DOHH2 (cell line): ENCODE results near the gene NOTCH1.

Experiments
- H3F3A ChIP-seq: fragments of 200-600 bp; sonication (generic), shearing (Covaris generic); 2 replicates; pipeline ENCODE4 v1.6.0; 2016; ENCODE audit warnings: antibody characterized with exemption, mild to moderate bottlenecking; ENCODE audit not compliant: control insufficient read depth, insufficient read depth
- H3K27ac ChIP-seq: fragments of 200-600 bp; sonication (generic); 2 replicates; pipeline ENCODE4 v1.5.1; 2014; ENCODE audit warnings: low read depth, mild to moderate bottlenecking, low read length, moderate library complexity
- H3K27me3 ChIP-seq: fragments of 200-600 bp; sonication (generic); 2 replicates; pipeline ENCODE4 v1.6.1; 2014; ENCODE audit warnings: mild to moderate bottlenecking, low read length, mixed read lengths; ENCODE audit not compliant: control insufficient read depth
- H3K36me3 ChIP-seq: fragments of 200-600 bp; sonication (generic); 2 replicates; pipeline ENCODE4 v1.6.1; 2014; ENCODE audit warnings: mild to moderate bottlenecking, low read length, moderate library complexity, mixed read lengths; ENCODE audit not compliant: control insufficient read depth
- H3K4me1 ChIP-seq: fragments of 200-600 bp; sonication (generic); 2 replicates; pipeline ENCODE4 v1.6.1; 2014; ENCODE audit warnings: mild to moderate bottlenecking, low read length, mixed read lengths; ENCODE audit not compliant: control insufficient read depth
- H3K4me2 ChIP-seq: fragments of 200-600 bp; sonication (generic); 2 replicates; pipeline ENCODE4 v1.6.0; 2014; ENCODE audit warnings: mild to moderate bottlenecking, low read length, moderate library complexity
- H3K4me3 ChIP-seq: fragments of 200-600 bp; sonication (generic); 2 replicates; pipeline ENCODE4 v1.5.1; 2014; ENCODE audit warnings: mild to moderate bottlenecking, low read length, mixed read lengths
- H3K79me2 ChIP-seq: fragments of 200-600 bp; sonication (generic); 2 replicates; pipeline ENCODE4 v1.6.1; 2014; ENCODE audit warnings: mild to moderate bottlenecking, low read length, mixed read lengths; ENCODE audit not compliant: control insufficient read depth
- H3K9me2 ChIP-seq: fragments of 200-600 bp; sonication (generic); replicated peaks from 2 replicates; pipeline ENCODE4 v1.6.1; 2014; ENCODE audit warnings: mild to moderate bottlenecking, low read length, mixed read lengths; ENCODE audit not compliant: control insufficient read depth
- H3K9me3 ChIP-seq: fragments of 200-600 bp; sonication (generic); 2 replicates; pipeline ENCODE4 v1.6.1; 2014; ENCODE audit warnings: antibody characterized with exemption, low read length, mixed read lengths; ENCODE audit not compliant: control insufficient read depth, insufficient read depth
- H4K20me1 ChIP-seq: fragments of 200-600 bp; sonication (generic); 2 replicates; pipeline ENCODE4 v1.6.0; 2014; ENCODE audit warnings: low read depth, mild to moderate bottlenecking, antibody characterized with exemption, low read length, moderate library complexity; ENCODE audit not compliant: control insufficient read depth, insufficient read depth
- CTCF ChIP-seq: fragments of 200-600 bp; sonication (generic); IDR thresholded peaks from one replicate; pipeline ENCODE4 v1.5.1; 2014; ENCODE audit warnings: antibody characterized with exemption, mild to moderate bottlenecking, low read depth, low read length; ENCODE audit not compliant: poor library complexity, severe bottlenecking
- EZH2phosphoT487 ChIP-seq: fragments of 200-600 bp; sonication (generic); IDR thresholded peaks from 2 replicates; pipeline ENCODE4 v1.6.1; 2017; ENCODE audit warnings: borderline replicate concordance, mild to moderate bottlenecking, antibody characterized with exemption, low read length, moderate library complexity, mixed read lengths

Gene NOTCH1

DNA sequence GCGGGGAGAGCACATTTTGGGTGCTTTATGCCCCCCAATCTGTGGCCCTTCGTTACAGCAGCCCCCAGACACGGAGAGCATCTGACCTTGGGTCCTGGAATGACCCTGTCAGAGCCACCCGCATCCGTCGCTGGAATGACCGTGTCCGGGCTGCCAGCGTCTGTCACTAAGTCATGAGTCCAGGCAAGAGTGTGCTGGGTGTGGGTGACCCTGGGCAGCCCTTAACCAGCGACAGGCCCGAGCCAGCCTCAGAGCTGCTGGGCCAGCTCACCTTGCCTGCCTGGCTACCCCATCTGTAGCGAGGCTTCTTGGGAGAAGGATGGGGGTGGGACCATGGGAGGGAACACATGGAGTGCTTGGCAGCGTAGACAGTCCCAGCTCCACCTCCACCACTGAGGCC, 46.8 kb upstream of the NOTCH1 start:
- Histone ChIP-seq H3K27me3 (peaks cover 16% of the 10 kb centered on the region), H3K4me3 (no peak overlapping the region), H3K9me2 (no peaks in the 10 kb centered on the region), H3K27ac (no peak overlapping the region), H3K9me3 (no peaks in the 10 kb centered on the region), H4K20me1 (no peaks in the 10 kb centered on the region), H3K36me3 (no peaks in the 10 kb centered on the region), H3K79me2 (no peaks in the 10 kb centered on the region), H3F3A (no peaks in the 10 kb centered on the region), H3K4me1 (peaks cover 20% of the 10 kb centered on the region), H3K4me2 (no peak overlapping the region)
- TF ChIP-seq CTCF (no peak), EZH2phosphoT487 (no peak)

DNA sequence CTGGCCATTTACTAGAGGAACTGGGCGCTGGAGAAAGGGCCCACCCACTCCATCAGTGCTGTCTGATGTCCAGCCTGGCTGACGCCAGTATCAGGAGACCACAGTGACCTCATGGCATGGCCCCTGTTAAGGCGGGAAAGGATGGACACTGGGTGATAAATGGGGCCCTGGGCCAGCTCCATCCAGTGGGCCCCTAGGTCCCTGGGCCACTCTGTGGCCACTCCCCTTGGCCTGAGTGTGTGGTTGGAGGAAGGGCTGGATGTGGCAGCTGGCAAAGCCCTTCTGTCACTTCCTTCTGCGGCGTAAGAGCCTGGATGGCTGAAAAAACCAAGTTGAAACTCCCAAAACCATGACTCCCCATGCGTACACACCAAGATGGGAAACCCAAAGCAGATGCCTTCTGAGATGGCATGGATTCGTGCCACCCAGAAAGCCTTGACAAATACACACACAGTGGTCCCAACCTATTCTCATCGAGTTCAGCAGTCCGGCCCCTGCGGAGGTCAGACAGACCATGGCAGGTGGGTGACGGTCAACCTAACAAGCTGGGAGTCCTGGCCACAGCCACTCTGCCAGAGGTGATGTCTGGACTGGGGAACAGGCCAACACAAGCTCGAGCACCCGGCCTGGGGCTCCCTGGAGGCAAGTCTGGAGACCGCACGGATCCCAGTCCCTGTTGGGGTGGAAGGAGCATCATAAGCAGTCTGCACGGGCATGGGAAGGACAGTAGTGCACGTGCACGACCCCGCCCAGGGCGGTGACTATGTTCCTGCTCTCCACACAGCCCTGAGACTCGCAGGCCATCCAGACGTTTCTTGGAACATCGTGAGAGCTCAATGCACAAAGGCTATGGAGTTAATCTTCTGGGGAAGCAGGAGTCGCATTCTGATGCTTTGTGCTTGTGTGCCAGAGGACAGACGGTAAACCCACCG, 45.2 kb upstream of the NOTCH1 start:
- H3K4me1 ChIP-seq, result peaks cover 26% of the 10 kb centered on the region
- no peaks in the 10 kb centered on the region for H3K9me3 ChIP-seq
- no peaks in the 10 kb centered on the region for H4K20me1 ChIP-seq
- no peak for TF ChIP-seq EZH2phosphoT487
- no peak for TF ChIP-seq CTCF
- H3K27me3 ChIP-seq, result peaks cover 19% of the 10 kb centered on the region
- H3F3A ChIP-seq, result no peaks in the 10 kb centered on the region
- no peaks in the 10 kb centered on the region for H3K79me2 ChIP-seq
- H3K4me3 ChIP-seq, result no peak overlapping the region
- no peaks in the 10 kb centered on the region for H3K36me3 ChIP-seq
- no peak overlapping the region for H3K4me2 ChIP-seq
- no peaks in the 10 kb centered on the region for H3K9me2 ChIP-seq
- no peak overlapping the region for H3K27ac ChIP-seq

DNA sequence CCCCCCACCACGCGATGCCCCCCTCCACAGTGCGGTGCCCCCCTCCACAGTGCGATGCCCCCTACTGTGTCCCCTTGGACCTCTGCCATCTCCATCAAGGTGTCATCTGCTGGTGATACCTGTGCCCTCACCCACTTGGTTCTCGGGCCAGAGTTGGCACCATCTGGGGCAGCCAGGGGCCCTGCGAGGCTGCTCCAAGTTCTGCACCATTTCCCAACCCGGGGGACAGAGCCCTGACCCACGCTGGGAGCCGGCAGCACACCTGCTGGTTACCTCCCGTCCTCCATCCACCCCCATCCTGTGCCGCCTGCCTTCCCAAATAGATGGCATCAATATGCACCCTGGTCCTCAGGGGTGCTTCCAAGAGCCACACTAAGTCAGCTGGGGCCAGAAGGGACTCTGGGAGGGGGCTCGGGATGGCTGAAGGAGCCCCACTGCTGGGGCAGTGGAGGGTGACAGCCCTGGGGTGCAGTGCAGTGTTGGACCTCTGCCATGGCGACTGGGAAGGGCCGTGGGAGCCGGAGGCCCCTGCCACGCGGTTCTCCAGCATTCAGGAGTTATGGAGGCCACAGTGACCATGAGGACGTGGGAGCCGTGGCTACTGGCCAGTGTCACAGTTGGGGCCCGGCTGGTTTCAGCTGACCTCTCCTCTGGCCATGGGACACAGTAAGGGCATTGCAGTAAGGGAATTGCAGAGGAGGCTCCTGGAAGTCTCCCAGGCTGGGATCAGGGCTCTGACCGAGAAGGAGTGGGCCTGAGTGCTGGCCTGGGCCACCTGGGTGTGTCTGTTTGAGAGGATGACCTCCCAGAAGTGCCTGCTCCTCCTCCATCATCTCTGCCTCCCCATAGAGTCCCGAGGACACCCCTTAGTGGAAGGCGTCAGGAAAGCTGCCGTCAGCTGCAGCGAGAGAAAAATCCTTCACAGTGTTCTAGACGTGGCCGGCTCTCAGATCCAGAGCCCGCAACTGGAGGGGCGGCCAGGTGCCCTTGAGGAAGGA, 44.2 kb upstream of the NOTCH1 start:
- Histone ChIP-seq H3K4me1 (peaks cover 26% of the 10 kb centered on the region), H3K79me2 (no peaks in the 10 kb centered on the region), H3K27me3 (peaks cover 19% of the 10 kb centered on the region), H3K9me3 (no peaks in the 10 kb centered on the region), H3K9me2 (no peaks in the 10 kb centered on the region), H3K4me3 (no peak overlapping the region), H3K4me2 (no peak overlapping the region), H4K20me1 (no peaks in the 10 kb centered on the region), H3F3A (no peaks in the 10 kb centered on the region), H3K27ac (no peak overlapping the region), H3K36me3 (no peaks in the 10 kb centered on the region)
- no peak for TF ChIP-seq CTCF
- no peak for TF ChIP-seq EZH2phosphoT487
